Measurements from ENCODE around the gene PHTF2. TPM values are rescaled to one million over a fixed set of nuclear protein-coding genes. Genes with fewer than 3 reads are reported as not detected.

Gene PHTF2
- polyA plus RNA-seq, 1 of the 3 experiments (the other 2 are of a cell fraction) = 21.2 TPM

DNA sequence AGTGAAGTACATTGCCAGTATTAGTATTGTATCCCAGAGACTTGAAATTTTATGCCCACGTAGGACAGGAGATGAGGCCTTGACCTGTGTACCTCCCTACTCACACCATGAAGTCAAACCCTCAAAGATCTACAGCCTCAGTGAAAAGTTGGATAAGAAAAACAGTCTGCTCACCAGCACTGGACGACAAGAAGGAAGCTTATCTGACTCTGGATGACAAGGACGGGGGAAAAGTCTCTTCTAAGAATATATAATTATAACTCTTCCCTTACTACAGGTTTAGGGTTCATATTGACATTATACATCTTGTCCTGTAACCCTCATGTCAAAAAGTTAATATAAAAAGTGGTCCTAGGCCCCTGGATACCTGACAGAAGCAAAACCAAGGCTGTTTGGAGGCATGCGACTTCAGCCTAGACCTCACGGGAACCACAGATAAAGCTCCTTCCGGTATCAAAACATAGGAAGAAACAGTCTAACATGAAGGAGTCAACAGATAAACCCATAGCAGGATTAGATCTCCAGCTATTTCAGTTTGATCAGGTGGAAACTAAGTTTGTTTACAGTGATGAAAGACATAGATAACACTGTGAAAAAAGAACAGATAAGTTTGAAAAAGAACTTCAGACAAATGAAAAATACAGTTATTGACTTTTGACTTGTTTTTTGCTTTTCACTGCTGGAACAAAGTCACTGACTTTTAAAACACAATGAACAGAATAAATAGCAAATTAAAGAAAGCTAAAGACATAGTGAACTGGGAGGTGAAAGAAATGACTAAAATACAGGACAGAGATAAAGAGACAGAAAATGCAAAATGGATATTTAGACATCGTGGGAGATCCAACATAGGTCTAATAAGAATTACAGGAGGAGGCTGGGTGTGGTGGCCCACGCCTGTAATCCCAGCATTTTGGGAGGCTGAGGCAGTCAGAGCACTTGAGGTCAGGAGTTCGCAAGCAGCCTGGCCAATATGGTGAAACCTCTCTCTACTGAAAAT lies 145.9 kb downstream of the PHTF2 start:
- Histone ChIP-seq H3K27ac (ENCODE audit: low read depth in 2 of 2, low read length in 1 of 2) (no peak overlapping the region), H3K4me2 (no peak overlapping the region), H3K79me2 (ENCODE audit: insufficient read depth) (no peaks in the 10 kb centered on the region), H3K9ac (no peak overlapping the region), H4K20me1 (ENCODE audit: insufficient read depth) (no peaks in the 10 kb centered on the region), H3K36me3 (replicated peaks in 1 of 2; ENCODE audit: control insufficient read depth in 1 of 2, insufficient read depth in 2 of 2, low read length in 1 of 2) (peaks cover 6 to 10% of the 10 kb centered on the region in 2 experiments), H3F3A (replicated peaks; ENCODE audit: insufficient read depth) (peaks cover 10% of the 10 kb centered on the region), H2AFZ (ENCODE audit: low read depth) (no peak overlapping the region), H3K9me3 (no peaks in the 10 kb centered on the region), H3K4me3 (ENCODE audit: low read depth in 2 of 2, low read length in 1 of 2) (no peak overlapping the region), H3K9me2 (no peaks in the 10 kb centered on the region), H3K27me3 (ENCODE audit: insufficient read depth) (no peaks in the 10 kb centered on the region), H3K4me1 (ENCODE audit: control insufficient read depth in 1 of 2, insufficient read depth in 2 of 2, low read depth in 1 of 2, low read length in 1 of 2) (no peaks in the 10 kb centered on the region)
- ChIA-PET CTCF (interaction anchor here (1.1 to 3.3 kb wide), 3 partner anchors 9 to 75 kb away, joined by 3 to 13 read pairs (median 6); no protein-coding TSS in a partner anchor), POLR2A (no interaction called here)
- WGBS (ENCODE audit: low lambda C conversion rate) = 97% methylated on average over 9 of the region's 9 CpGs
- no peak for DNase-seq
- TF ChIP-seq CHD2 (IDR thresholded peaks at IDR 0.05; ENCODE audit: low read length, partially characterized antibody) = no peak

DNA sequence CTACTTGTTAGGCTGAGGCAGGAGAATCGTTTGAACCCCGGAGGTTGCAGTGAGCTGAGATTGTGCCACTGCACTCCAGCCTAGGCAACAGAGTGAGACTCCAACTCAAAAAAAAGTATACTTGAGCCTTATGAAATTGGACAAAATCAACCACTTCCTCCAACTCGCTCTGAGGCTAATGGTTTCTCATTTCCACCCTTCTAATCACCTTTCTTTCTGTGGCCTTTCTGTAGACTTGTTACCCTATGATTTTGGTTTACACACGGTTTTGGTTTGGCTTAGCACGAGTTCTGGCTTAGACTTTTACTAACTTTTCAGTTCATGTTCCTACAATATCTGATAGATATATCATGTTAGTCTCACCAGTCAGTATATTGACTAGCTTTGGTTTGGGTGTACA lies 152.0 kb downstream of the PHTF2 start:
- Histone ChIP-seq H3K9me2 (no peaks in the 10 kb centered on the region), H3K27ac (ENCODE audit: low read depth in 2 of 2, low read length in 1 of 2) (no peak overlapping the region), H3K4me1 (ENCODE audit: control insufficient read depth in 1 of 2, insufficient read depth in 2 of 2, low read depth in 1 of 2, low read length in 1 of 2) (no peaks in the 10 kb centered on the region; a peak in 1 of 4 replicates), H3K9me3 (no peaks in the 10 kb centered on the region; the same call in 1 of the 2 replicates), H4K20me1 (ENCODE audit: insufficient read depth) (no peaks in the 10 kb centered on the region), H3F3A (replicated peaks; ENCODE audit: insufficient read depth) (peaks cover 7% of the 10 kb centered on the region), H3K9ac (no peak overlapping the region), H3K36me3 (replicated peaks in 1 of 2; ENCODE audit: control insufficient read depth in 1 of 2, insufficient read depth in 2 of 2, low read length in 1 of 2) (peaks cover 11 to 24% of the 10 kb centered on the region in 2 experiments), H3K79me2 (ENCODE audit: insufficient read depth) (no peaks in the 10 kb centered on the region), H3K4me2 (no peak overlapping the region), H3K27me3 (ENCODE audit: insufficient read depth) (no peaks in the 10 kb centered on the region), H3K4me3 (ENCODE audit: low read depth in 2 of 2, low read length in 1 of 2) (no peak overlapping the region), H2AFZ (ENCODE audit: low read depth) (no peak overlapping the region)
- POLR2A ChIA-PET = no interaction called here
- TF ChIP-seq, protein P1, sequence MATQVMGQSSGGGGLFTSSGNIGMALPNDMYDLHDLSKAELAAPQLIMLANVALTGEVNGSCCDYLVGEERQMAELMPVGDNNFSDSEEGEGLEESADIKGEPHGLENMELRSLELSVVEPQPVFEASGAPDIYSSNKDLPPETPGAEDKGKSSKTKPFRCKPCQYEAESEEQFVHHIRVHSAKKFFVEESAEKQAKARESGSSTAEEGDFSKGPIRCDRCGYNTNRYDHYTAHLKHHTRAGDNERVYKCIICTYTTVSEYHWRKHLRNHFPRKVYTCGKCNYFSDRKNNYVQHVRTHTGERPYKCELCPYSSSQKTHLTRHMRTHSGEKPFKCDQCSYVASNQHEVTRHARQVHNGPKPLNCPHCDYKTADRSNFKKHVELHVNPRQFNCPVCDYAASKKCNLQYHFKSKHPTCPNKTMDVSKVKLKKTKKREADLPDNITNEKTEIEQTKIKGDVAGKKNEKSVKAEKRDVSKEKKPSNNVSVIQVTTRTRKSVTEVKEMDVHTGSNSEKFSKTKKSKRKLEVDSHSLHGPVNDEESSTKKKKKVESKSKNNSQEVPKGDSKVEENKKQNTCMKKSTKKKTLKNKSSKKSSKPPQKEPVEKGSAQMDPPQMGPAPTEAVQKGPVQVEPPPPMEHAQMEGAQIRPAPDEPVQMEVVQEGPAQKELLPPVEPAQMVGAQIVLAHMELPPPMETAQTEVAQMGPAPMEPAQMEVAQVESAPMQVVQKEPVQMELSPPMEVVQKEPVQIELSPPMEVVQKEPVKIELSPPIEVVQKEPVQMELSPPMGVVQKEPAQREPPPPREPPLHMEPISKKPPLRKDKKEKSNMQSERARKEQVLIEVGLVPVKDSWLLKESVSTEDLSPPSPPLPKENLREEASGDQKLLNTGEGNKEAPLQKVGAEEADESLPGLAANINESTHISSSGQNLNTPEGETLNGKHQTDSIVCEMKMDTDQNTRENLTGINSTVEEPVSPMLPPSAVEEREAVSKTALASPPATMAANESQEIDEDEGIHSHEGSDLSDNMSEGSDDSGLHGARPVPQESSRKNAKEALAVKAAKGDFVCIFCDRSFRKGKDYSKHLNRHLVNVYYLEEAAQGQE (IDR thresholded peaks at IDR 0.05; ENCODE audit: low read depth, low read length) = no peak
- TF ChIP-seq, protein P2, sequence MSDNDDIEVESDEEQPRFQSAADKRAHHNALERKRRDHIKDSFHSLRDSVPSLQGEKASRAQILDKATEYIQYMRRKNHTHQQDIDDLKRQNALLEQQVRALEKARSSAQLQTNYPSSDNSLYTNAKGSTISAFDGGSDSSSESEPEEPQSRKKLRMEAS (IDR thresholded peaks at IDR 0.05; ENCODE audit: low read depth) = no peak
- TF ChIP-seq TEAD4 (IDR thresholded peaks at IDR 0.05; ENCODE audit: borderline replicate concordance, insufficient read depth) = no peak
- TF ChIP-seq, protein P3, sequence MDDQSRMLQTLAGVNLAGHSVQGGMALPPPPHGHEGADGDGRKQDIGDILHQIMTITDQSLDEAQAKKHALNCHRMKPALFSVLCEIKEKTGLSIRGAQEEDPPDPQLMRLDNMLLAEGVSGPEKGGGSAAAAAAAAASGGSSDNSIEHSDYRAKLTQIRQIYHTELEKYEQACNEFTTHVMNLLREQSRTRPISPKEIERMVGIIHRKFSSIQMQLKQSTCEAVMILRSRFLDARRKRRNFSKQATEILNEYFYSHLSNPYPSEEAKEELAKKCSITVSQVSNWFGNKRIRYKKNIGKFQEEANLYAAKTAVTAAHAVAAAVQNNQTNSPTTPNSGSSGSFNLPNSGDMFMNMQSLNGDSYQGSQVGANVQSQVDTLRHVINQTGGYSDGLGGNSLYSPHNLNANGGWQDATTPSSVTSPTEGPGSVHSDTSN (IDR thresholded peaks at IDR 0.05) = no peak
- TF ChIP-seq JUND (IDR thresholded peaks at IDR 0.05) = no peak
- TF ChIP-seq SIN3A (IDR thresholded peaks at IDR 0.05; ENCODE audit: borderline replicate concordance, low read depth, low read length) = no peak
- TF ChIP-seq MXI1 (IDR thresholded peaks at IDR 0.05; ENCODE audit: low read depth, low read length) = no peak
- TF ChIP-seq, protein P4, sequence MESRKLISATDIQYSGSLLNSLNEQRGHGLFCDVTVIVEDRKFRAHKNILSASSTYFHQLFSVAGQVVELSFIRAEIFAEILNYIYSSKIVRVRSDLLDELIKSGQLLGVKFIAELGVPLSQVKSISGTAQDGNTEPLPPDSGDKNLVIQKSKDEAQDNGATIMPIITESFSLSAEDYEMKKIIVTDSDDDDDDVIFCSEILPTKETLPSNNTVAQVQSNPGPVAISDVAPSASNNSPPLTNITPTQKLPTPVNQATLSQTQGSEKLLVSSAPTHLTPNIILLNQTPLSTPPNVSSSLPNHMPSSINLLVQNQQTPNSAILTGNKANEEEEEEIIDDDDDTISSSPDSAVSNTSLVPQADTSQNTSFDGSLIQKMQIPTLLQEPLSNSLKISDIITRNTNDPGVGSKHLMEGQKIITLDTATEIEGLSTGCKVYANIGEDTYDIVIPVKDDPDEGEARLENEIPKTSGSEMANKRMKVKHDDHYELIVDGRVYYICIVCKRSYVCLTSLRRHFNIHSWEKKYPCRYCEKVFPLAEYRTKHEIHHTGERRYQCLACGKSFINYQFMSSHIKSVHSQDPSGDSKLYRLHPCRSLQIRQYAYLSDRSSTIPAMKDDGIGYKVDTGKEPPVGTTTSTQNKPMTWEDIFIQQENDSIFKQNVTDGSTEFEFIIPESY (IDR thresholded peaks at IDR 0.05; ENCODE audit: borderline replicate concordance, low read depth) = no peak
- TF ChIP-seq, protein P5, sequence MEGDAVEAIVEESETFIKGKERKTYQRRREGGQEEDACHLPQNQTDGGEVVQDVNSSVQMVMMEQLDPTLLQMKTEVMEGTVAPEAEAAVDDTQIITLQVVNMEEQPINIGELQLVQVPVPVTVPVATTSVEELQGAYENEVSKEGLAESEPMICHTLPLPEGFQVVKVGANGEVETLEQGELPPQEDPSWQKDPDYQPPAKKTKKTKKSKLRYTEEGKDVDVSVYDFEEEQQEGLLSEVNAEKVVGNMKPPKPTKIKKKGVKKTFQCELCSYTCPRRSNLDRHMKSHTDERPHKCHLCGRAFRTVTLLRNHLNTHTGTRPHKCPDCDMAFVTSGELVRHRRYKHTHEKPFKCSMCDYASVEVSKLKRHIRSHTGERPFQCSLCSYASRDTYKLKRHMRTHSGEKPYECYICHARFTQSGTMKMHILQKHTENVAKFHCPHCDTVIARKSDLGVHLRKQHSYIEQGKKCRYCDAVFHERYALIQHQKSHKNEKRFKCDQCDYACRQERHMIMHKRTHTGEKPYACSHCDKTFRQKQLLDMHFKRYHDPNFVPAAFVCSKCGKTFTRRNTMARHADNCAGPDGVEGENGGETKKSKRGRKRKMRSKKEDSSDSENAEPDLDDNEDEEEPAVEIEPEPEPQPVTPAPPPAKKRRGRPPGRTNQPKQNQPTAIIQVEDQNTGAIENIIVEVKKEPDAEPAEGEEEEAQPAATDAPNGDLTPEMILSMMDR (IDR thresholded peaks at IDR 0.05) = no peak
- TF ChIP-seq RXRA (IDR thresholded peaks at IDR 0.05; ENCODE audit: borderline replicate concordance, low read depth) = no peak
- no peak for TF ChIP-seq RFX5 (IDR thresholded peaks at IDR 0.05; ENCODE audit: low read length)
- no peak for TF ChIP-seq RAD21 (IDR thresholded peaks at IDR 0.05; ENCODE audit: low read length)
- TF ChIP-seq CHD2 (IDR thresholded peaks at IDR 0.05; ENCODE audit: low read length, partially characterized antibody) = no peak
- TF ChIP-seq, protein P6, sequence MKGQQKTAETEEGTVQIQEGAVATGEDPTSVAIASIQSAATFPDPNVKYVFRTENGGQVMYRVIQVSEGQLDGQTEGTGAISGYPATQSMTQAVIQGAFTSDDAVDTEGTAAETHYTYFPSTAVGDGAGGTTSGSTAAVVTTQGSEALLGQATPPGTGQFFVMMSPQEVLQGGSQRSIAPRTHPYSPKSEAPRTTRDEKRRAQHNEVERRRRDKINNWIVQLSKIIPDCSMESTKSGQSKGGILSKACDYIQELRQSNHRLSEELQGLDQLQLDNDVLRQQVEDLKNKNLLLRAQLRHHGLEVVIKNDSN (IDR thresholded peaks at IDR 0.05; ENCODE audit: borderline replicate concordance, low read depth) = no peak
- CTCF ChIA-PET = no interaction called here
- DNase-seq = no peak
- 95% methylated on average over 5 of the region's 5 CpGs for WGBS (ENCODE audit: low lambda C conversion rate)
